HepG2 (cell line): Measurements from ENCODE around the gene FAM110D.

Source experiments
- ATF6 ChIP-seq: sonication (generic); formaldehyde crosslinking; conservative IDR thresholded peaks from 2 replicates; pipeline ENCODE4 v1.4.0; 2020; ENCODE audit warnings: missing genetic modification reagents
- CTCF ChIP-seq: sonication (generic); formaldehyde crosslinking; IDR thresholded peaks from 2 replicates; pipeline ENCODE4 v1.5.0; 2020; ENCODE audit warnings: mild to moderate bottlenecking, missing genetic modification reagents, moderate library complexity
- EP300 ChIP-seq, 3 experiments: sonication (generic) in 1 of 3; formaldehyde crosslinking in 1 of 3; IDR thresholded peaks; 2 replicates each; pipeline versions ENCODE4 v1.5.1 to v1.6.1; 2011 to 2020; ENCODE audit warnings: low read depth in 2 of 3, low read length in 2 of 3, borderline replicate concordance in 1 of 3, improper control_type of control experiment in 1 of 3, mild to moderate bottlenecking in 1 of 3, missing genetic modification reagents in 1 of 3, moderate library complexity in 1 of 3
- RAD21 ChIP-seq: fragments of 450-650 bp; formaldehyde crosslinking; IDR thresholded peaks from 2 replicates; pipeline ENCODE4 v1.5.0; 2020; ENCODE audit warnings: mild to moderate bottlenecking
- RBM39 ChIP-seq: fragments of 200-400 bp; formaldehyde crosslinking; IDR thresholded peaks from one replicate; pipeline ENCODE4 v1.6.1; 2018; ENCODE audit warnings: antibody characterized with exemption, mild to moderate bottlenecking, low read depth, low read length; ENCODE audit not compliant: poor library complexity, severe bottlenecking
- SMARCE1 ChIP-seq: fragments of 450-650 bp; IDR thresholded peaks from 2 replicates; pipeline ENCODE4 v1.6.1; 2017; ENCODE audit warnings: borderline replicate concordance
- SP4 ChIP-seq: sonication (generic); formaldehyde crosslinking; IDR thresholded peaks from 2 replicates; pipeline ENCODE4 v1.8.1; 2023; ENCODE audit warnings: mild to moderate bottlenecking, missing genetic modification reagents
- TCF12 ChIP-seq, 2 experiments: fragments of 450-650 bp in 1 of 2; sonication (generic) in 1 of 2; formaldehyde crosslinking in 1 of 2; IDR thresholded peaks; 2 replicates each; pipeline versions ENCODE4 v1.6.1 to v1.8.0; 2017 to 2022; ENCODE audit warnings: antibody characterized with exemption in 1 of 2, mild to moderate bottlenecking in 1 of 2, missing genetic modification reagents in 1 of 2, moderate library complexity in 1 of 2
- ZBTB33 ChIP-seq: sonication (generic); formaldehyde crosslinking; IDR thresholded peaks from 2 replicates; pipeline ENCODE4 v1.4.0; 2020; ENCODE audit warnings: missing genetic modification reagents
- ZNF768 ChIP-seq: sonication (generic); formaldehyde crosslinking; IDR thresholded peaks from 2 replicates; pipeline ENCODE4 v1.4.0; 2020; ENCODE audit warnings: missing genetic modification reagents

GRCh38 chr1:26148887-26149286 lies 10.0 kb upstream of the FAM110D start:
- TF ChIP-seq TCF12 (IDR thresholded peaks at IDR 0.05): no peak
- no peak for TF ChIP-seq TCF12 (CRISPR knock-in tag; IDR thresholded peaks at IDR 0.05)
- TF ChIP-seq ZNF768: no peak
- no peak for TF ChIP-seq ZBTB33 (CRISPR knock-in tag)
- no peak for TF ChIP-seq SMARCE1
- TF ChIP-seq RAD21: no peak
- TF ChIP-seq CTCF (CRISPR knock-in tag): no peak
- no peak for TF ChIP-seq ATF6 (CRISPR knock-in tag)
- no peak for TF ChIP-seq RBM39
- TF ChIP-seq SP4 (CRISPR knock-in tag): no peak
- TF ChIP-seq EP300 (IDR thresholded peaks at IDR 0.05; ENCODE audit: low read depth in 2 of 2, low read length in 2 of 2): no peak
- no peak for TF ChIP-seq EP300 (CRISPR knock-in tag; IDR thresholded peaks at IDR 0.05; ENCODE audit: borderline replicate concordance)
